Measurements from ENCODE around the gene ORMDL3.

The ORMDL3 gene

DNA sequence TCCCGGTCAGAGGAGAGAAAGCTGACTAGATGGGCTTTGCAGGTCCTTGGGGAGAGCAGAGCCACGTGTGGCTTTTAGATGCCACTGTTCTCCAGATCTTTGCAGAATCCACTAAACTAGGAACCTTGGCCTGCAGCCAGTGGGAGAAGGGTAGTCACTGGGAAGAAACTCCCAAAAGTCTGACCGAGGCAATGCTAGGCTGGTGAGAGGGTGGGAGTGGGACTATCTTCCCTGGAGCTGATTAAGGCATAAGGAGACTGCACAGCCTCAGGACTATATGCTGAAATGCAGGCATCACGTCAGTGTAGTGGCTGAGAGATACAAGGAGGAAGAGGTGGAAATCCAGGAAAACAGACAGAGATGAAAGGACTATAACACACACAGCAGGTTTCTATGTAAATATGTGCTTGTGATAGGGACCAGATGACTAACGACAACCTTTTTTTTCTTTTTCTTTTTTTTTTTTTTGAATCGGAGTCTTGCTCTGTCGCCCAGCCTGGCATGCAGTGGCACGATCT is 33.2 kb upstream of the ORMDL3 start:
- no peak for ATAC-seq

DNA sequence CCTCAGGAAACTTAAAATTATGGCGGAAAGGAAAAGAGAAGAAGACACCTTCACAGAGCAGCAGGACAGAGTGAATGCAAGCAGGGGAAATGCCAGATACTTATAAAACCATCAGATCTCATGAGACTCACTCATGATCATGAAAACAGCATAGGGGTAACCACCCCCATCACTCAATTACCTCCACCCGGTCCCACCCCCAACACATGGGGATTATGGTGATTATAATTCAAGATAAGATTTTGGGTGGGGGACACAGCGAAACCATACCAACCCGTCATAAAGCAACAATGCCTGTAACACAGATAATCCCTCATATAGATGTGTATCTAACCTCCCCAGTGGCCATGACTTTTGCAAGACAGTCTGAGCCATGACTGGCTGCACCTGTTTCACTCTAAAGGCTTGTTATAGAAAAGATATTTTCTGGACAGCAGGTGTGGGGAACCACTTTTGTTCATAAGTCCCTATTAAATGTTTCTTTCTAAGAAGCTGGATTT is 28.4 kb upstream of the ORMDL3 start:
- ATAC-seq, result no peak
- TF ChIP-seq BACH2 (CRISPR knock-in tag; IDR thresholded peaks at IDR 0.05; ENCODE audit: borderline replicate concordance) (no peak), ISL1 (CRISPR knock-in tag; IDR thresholded peaks at IDR 0.05) (no peak), ARNTL (CRISPR knock-in tag; IDR thresholded peaks at IDR 0.05; ENCODE audit: borderline replicate concordance, low read depth) (no peak), OSR1 (CRISPR knock-in tag; IDR thresholded peaks at IDR 0.05) (no peak), ESRRG (CRISPR knock-in tag; IDR thresholded peaks at IDR 0.05) (no peak), CSDC2 (CRISPR knock-in tag; IDR thresholded peaks at IDR 0.05) (no peak), ZNF70 (CRISPR knock-in tag; IDR thresholded peaks at IDR 0.05) (no peak)

More for the DNA sequence above, 33.2 kb upstream of the ORMDL3 start:
- TF ChIP-seq GLIS3 (CRISPR knock-in tag; IDR thresholded peaks at IDR 0.05) (no peak), ESRRG (CRISPR knock-in tag; IDR thresholded peaks at IDR 0.05) (no peak), OSR1 (CRISPR knock-in tag; IDR thresholded peaks at IDR 0.05) (no peak), CSDC2 (CRISPR knock-in tag; IDR thresholded peaks at IDR 0.05) (no peak), ZFP30 (CRISPR knock-in tag; IDR thresholded peaks at IDR 0.05) (no peak), ZFP3 (CRISPR knock-in tag; IDR thresholded peaks at IDR 0.05) (no peak), ARNTL (CRISPR knock-in tag; IDR thresholded peaks at IDR 0.05; ENCODE audit: borderline replicate concordance, low read depth) (no peak), ZNF70 (CRISPR knock-in tag; IDR thresholded peaks at IDR 0.05) (no peak), SNAI2 (CRISPR knock-in tag; IDR thresholded peaks at IDR 0.05) (no peak), ZNF8 (CRISPR knock-in tag; IDR thresholded peaks at IDR 0.05) (no peak), RARB (CRISPR knock-in tag; IDR thresholded peaks at IDR 0.05) (no peak), ZNF565 (CRISPR knock-in tag; conservative IDR thresholded peaks at IDR 0.05; ENCODE audit: low read depth) (no peak)
- TF ChIP-seq, protein P1, sequence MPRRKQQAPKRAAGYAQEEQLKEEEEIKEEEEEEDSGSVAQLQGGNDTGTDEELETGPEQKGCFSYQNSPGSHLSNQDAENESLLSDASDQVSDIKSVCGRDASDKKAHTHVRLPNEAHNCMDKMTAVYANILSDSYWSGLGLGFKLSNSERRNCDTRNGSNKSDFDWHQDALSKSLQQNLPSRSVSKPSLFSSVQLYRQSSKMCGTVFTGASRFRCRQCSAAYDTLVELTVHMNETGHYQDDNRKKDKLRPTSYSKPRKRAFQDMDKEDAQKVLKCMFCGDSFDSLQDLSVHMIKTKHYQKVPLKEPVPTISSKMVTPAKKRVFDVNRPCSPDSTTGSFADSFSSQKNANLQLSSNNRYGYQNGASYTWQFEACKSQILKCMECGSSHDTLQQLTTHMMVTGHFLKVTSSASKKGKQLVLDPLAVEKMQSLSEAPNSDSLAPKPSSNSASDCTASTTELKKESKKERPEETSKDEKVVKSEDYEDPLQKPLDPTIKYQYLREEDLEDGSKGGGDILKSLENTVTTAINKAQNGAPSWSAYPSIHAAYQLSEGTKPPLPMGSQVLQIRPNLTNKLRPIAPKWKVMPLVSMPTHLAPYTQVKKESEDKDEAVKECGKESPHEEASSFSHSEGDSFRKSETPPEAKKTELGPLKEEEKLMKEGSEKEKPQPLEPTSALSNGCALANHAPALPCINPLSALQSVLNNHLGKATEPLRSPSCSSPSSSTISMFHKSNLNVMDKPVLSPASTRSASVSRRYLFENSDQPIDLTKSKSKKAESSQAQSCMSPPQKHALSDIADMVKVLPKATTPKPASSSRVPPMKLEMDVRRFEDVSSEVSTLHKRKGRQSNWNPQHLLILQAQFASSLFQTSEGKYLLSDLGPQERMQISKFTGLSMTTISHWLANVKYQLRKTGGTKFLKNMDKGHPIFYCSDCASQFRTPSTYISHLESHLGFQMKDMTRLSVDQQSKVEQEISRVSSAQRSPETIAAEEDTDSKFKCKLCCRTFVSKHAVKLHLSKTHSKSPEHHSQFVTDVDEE (CRISPR knock-in tag; IDR thresholded peaks at IDR 0.05), result no peak

DNA sequence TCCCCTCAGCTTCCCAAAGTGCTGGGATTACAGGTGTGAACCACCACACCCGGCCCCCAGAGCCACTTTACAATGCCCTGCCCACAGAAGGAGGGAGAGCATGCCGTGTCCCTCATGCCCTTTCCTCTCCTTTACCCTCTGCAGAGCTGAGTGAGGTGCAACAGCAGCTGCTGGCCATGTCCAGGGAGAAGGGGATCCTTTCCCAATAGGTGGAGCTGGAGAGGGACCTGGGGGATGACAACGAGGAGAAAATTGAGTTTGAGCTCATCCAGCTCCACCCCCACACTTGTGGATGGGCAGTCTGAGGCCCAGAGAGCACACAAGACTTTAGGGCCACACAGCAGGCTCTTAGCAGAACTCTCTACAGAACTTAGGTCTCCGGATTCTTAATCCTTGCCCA is 27.5 kb upstream of the ORMDL3 start:
- TF ChIP-seq GLIS3 (CRISPR knock-in tag; IDR thresholded peaks at IDR 0.05) (no peak), RARB (CRISPR knock-in tag; IDR thresholded peaks at IDR 0.05) (no peak), ZFP30 (CRISPR knock-in tag; IDR thresholded peaks at IDR 0.05) (no peak), TOX (CRISPR knock-in tag; IDR thresholded peaks at IDR 0.05; ENCODE audit: borderline replicate concordance) (no peak), PPARA (CRISPR knock-in tag; IDR thresholded peaks at IDR 0.05; ENCODE audit: borderline replicate concordance) (no peak)
- TF ChIP-seq, protein P2, sequence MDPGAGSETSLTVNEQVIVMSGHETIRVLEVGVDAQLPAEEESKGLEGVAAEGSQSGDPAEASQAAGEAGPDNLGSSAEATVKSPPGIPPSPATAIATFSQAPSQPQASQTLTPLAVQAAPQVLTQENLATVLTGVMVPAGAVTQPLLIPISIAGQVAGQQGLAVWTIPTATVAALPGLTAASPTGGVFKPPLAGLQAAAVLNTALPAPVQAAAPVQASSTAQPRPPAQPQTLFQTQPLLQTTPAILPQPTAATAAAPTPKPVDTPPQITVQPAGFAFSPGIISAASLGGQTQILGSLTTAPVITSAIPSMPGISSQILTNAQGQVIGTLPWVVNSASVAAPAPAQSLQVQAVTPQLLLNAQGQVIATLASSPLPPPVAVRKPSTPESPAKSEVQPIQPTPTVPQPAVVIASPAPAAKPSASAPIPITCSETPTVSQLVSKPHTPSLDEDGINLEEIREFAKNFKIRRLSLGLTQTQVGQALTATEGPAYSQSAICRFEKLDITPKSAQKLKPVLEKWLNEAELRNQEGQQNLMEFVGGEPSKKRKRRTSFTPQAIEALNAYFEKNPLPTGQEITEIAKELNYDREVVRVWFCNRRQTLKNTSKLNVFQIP (CRISPR knock-in tag; IDR thresholded peaks at IDR 0.05; ENCODE audit: borderline replicate concordance, low read depth), result no peak
- TF ChIP-seq, protein P3, sequence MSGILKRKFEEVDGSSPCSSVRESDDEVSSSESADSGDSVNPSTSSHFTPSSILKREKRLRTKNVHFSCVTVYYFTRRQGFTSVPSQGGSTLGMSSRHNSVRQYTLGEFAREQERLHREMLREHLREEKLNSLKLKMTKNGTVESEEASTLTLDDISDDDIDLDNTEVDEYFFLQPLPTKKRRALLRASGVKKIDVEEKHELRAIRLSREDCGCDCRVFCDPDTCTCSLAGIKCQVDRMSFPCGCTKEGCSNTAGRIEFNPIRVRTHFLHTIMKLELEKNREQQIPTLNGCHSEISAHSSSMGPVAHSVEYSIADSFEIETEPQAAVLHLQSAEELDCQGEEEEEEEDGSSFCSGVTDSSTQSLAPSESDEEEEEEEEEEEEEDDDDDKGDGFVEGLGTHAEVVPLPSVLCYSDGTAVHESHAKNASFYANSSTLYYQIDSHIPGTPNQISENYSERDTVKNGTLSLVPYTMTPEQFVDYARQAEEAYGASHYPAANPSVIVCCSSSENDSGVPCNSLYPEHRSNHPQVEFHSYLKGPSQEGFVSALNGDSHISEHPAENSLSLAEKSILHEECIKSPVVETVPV (CRISPR knock-in tag; IDR thresholded peaks at IDR 0.05), result no peak
- no peak for ATAC-seq

DNA sequence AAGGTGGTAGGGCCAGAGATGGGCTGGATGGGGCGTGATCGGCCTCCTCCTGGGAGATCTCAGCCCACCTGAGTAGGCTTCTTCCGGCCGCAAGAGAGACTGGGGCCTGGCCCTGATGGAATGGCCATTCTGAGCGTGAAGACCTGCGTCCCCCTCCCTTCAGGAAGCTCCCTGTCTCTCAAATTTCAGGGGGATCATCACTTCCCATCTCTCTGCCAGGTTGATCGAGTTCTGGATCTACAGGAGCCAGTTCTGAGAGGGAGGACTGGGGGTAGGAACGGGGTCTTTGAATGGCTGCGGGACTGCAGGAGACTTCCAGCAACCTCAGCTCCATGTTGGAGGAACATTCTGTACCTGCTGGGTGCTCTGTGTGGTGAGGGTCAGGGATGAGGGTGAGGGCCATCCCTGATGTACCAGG is 26.1 kb upstream of the ORMDL3 start:
- ATAC-seq, result no peak
- TF ChIP-seq TOX (CRISPR knock-in tag; IDR thresholded peaks at IDR 0.05; ENCODE audit: borderline replicate concordance) (no peak), ZNF8 (CRISPR knock-in tag; IDR thresholded peaks at IDR 0.05) (no peak), ZFP30 (CRISPR knock-in tag; IDR thresholded peaks at IDR 0.05) (no peak), CSDC2 (CRISPR knock-in tag; IDR thresholded peaks at IDR 0.05) (no peak), BACH2 (CRISPR knock-in tag; IDR thresholded peaks at IDR 0.05; ENCODE audit: borderline replicate concordance) (no peak), PPARA (CRISPR knock-in tag; IDR thresholded peaks at IDR 0.05; ENCODE audit: borderline replicate concordance) (no peak)
- TF ChIP-seq, protein P3 (CRISPR knock-in tag; IDR thresholded peaks at IDR 0.05), result no peak
- TF ChIP-seq, protein P4, sequence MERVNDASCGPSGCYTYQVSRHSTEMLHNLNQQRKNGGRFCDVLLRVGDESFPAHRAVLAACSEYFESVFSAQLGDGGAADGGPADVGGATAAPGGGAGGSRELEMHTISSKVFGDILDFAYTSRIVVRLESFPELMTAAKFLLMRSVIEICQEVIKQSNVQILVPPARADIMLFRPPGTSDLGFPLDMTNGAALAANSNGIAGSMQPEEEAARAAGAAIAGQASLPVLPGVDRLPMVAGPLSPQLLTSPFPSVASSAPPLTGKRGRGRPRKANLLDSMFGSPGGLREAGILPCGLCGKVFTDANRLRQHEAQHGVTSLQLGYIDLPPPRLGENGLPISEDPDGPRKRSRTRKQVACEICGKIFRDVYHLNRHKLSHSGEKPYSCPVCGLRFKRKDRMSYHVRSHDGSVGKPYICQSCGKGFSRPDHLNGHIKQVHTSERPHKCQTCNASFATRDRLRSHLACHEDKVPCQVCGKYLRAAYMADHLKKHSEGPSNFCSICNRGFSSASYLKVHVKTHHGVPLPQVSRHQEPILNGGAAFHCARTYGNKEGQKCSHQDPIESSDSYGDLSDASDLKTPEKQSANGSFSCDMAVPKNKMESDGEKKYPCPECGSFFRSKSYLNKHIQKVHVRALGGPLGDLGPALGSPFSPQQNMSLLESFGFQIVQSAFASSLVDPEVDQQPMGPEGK (CRISPR knock-in tag; IDR thresholded peaks at IDR 0.05; ENCODE audit: borderline replicate concordance), result no peak
- TF ChIP-seq, protein P1 (CRISPR knock-in tag; IDR thresholded peaks at IDR 0.05), result no peak
- TF ChIP-seq, protein P2 (CRISPR knock-in tag; IDR thresholded peaks at IDR 0.05; ENCODE audit: borderline replicate concordance, low read depth), result no peak

All from SK-N-SH treated with all-trans-retinoic acid at 6 μM for 48 hours (cell line).